Thyroid gland (tissue), 4 donors: ENCODE results near the gene TMEM200B. TPM values are rescaled to one million over a fixed set of nuclear protein-coding genes. Genes with fewer than 3 reads are reported as not detected.

Experiments used
- DNase-seq, 2 donors: peaks; one replicate each; pipeline ENCODE4 v3.0.0-alpha.2; 2019
- H3K27ac ChIP-seq, 3 donors: fragments of 200-600 bp; sonication (generic); 1 replicate in 2 of 3; 2 replicates in 1 of 3; pipeline ENCODE4 v1.5.1; 2016 to 2019; ENCODE audit warnings: mild to moderate bottlenecking in 1 of 3, moderate library complexity in 1 of 3
- H3K27me3 ChIP-seq: fragments of 200-600 bp; sonication (generic); one replicate; pipeline ENCODE4 v1.5.1; 2019
- H3K36me3 ChIP-seq, 2 donors: fragments of 200-600 bp; sonication (generic); one replicate each; pipeline ENCODE4 v1.5.1; 2016 to 2019
- H3K4me1 ChIP-seq, 2 donors: fragments of 200-600 bp; sonication (generic); one replicate each; pipeline ENCODE4 v1.5.1; 2017 to 2019
- H3K4me3 ChIP-seq, 3 donors: fragments of 200-600 bp; sonication (generic); replicated peaks in 1 of 3; 1 replicate in 2 of 3; 2 replicates in 1 of 3; pipeline ENCODE4 v1.5.1; 2016; ENCODE audit warnings: mild to moderate bottlenecking in 1 of 3
- H3K9me3 ChIP-seq: fragments of 200-600 bp; sonication (generic); one replicate; pipeline ENCODE4 v1.5.1; 2017
- POLR2A ChIP-seq, 2 donors: fragments of 450-650 bp; IDR thresholded peaks; one replicate each; pipeline ENCODE4 v1.6.1; 2017; ENCODE audit warnings: antibody characterized with exemption in 2 of 2, mild to moderate bottlenecking in 2 of 2, moderate library complexity in 1 of 2
- WGBS, 2 donors: methylation state at CpG; one replicate each; pipeline ENCODE4 v1.1.5; 2017; 5-methylcytosine and 5-hydroxymethylcytosine counted together
- intact Hi-C: fragments of 100-400 bp; cut with DNase I; formaldehyde crosslinking; loops from one replicate; pipeline ENCODE4 v1.15.1; 2023
- small RNA-seq: library from RNA; depleted of rRNA; stranded (forward); fragments of <200 nt; gene quantifications from one replicate; pipeline ENCODE3, GENCODE V24; 2016
- total RNA-seq, 4 donors: library from RNA; depleted of rRNA; stranded (reverse); fragments of >200 nt; gene quantifications; one replicate each; pipeline ENCODE4 v1.2.3, GENCODE V29; 2016
- TF ChIP-seq, protein P1 (sequence below), 6 experiments: fragments of 200-600 bp in 3 of 6; fragments of 450-650 bp in 3 of 6; sonication (generic) in 3 of 6; IDR thresholded peaks; one replicate each; pipeline ENCODE4 v1.5.1; 2016 to 2019; ENCODE audit warnings: antibody characterized with exemption in 6 of 6, mild to moderate bottlenecking in 2 of 6, inconsistent platforms in 1 of 6, moderate library complexity in 1 of 6

TMEM200B gene
- total RNA-seq, 4 donors from 2014 or later: 1.9 to 8.2 (median 2.7) TPM

DNA sequence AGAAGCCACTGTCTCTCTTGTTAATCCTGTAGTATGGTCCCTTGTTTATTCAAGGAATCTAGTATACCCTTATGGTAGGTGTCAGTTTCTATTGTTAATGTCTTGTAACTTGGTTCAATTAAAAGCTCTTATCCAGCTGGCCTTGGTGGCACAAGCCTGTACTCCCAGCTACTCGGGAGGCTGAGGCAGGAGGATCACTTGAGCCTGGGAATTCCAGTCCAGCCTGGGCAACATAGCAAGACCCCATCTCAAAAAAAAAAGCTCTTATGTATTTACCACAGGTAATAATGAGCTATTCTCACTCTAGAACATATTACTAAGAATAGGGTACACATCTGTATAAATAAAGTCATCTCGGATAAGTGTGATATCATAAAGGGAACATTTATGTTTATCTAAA lies 46.5 kb downstream of the TMEM200B start:
- no peak overlapping the region for H3K4me3 ChIP-seq
- no peaks in the 10 kb centered on the region for H3K4me1 ChIP-seq
- H3K36me3 ChIP-seq: no peaks in the 10 kb centered on the region
- no peak for DNase-seq
- intact Hi-C loops: no loop called here
- no peak overlapping the region for H3K27ac ChIP-seq
- H3K9me3 ChIP-seq: no peaks in the 10 kb centered on the region
- no peak for TF ChIP-seq POLR2A (IDR thresholded peaks at IDR 0.05)
- TF ChIP-seq, protein P1, sequence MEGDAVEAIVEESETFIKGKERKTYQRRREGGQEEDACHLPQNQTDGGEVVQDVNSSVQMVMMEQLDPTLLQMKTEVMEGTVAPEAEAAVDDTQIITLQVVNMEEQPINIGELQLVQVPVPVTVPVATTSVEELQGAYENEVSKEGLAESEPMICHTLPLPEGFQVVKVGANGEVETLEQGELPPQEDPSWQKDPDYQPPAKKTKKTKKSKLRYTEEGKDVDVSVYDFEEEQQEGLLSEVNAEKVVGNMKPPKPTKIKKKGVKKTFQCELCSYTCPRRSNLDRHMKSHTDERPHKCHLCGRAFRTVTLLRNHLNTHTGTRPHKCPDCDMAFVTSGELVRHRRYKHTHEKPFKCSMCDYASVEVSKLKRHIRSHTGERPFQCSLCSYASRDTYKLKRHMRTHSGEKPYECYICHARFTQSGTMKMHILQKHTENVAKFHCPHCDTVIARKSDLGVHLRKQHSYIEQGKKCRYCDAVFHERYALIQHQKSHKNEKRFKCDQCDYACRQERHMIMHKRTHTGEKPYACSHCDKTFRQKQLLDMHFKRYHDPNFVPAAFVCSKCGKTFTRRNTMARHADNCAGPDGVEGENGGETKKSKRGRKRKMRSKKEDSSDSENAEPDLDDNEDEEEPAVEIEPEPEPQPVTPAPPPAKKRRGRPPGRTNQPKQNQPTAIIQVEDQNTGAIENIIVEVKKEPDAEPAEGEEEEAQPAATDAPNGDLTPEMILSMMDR (IDR thresholded peaks at IDR 0.05): no peak
- WGBS, 2 donors: 93 to 100% methylated on average over 2 of the region's 2 CpGs
- H3K27me3 ChIP-seq: no peaks in the 10 kb centered on the region

Small RNA genes within 50 kb of the gene (small RNA-seq; reads per million reads assigned to genes)
- gene RF02271: not detected

Other genes starting within 250 kb of the TMEM200B start
- gene EPB41, start 209.3 kb downstream of the TMEM200B start, total RNA-seq: 100 to 1,000 TPM in 1 of 4 donors, 10 to 100 TPM in 3; 59.7 to 102 (median 80.2) TPM
- 10 to 100 TPM; 67.1 to 94.7 (median 85.2) TPM for gene SRSF4, start 58.0 kb upstream of the TMEM200B start, total RNA-seq
- gene MECR, start 107.0 kb upstream of the TMEM200B start, total RNA-seq: 10 to 100 TPM; 10.2 to 30.9 (median 18.0) TPM
- 10 to 100 TPM; 12.4 to 30.0 (median 17.9) TPM for gene PTPRU, start 112.6 kb upstream of the TMEM200B start, total RNA-seq